ENCODE measurements around the gene RPTOR.
"Not testable (repeated sequence)": the region's sequence is repeated elsewhere in the genome, so short reads cannot be mapped to it uniquely, and the experiment has no call there.

Gene RPTOR

GRCh38 chr17:80737106-80738019 lies 192.7 kb downstream of the RPTOR start:
- intact Hi-C loops (cut with DNase I): no loop called here
- DNase-seq: peak in 1 of 10 donors; percentile 81

GRCh38 chr17:80738020-80738808 lies 193.6 kb downstream of the RPTOR start:
- DNase-seq: peak in 1 of 10 donors; percentile 67
- intact Hi-C loops (cut with DNase I): no loop called here

- peak in 1 of 10 donors; percentile 61 for DNase-seq
- intact Hi-C loops (cut with DNase I): no loop called here
Observed at GRCh38 chr17:80738987-80739730, 194.5 kb downstream of the RPTOR start.

- intact Hi-C loops (cut with DNase I): no loop called here
- DNase-seq: no peak
Observed at GRCh38 chr17:80740141-80740540, 195.5 kb downstream of the RPTOR start.

GRCh38 chr17:80742091-80742490 lies 197.5 kb downstream of the RPTOR start:
- intact Hi-C loops (cut with DNase I): no loop called here
- DNase-seq: peak in 1 of 10 donors; percentile 18

- peak in 1 of 10 donors; percentile 21 for DNase-seq
Observed at GRCh38 chr17:80742581-80743180, 198.0 kb downstream of the RPTOR start.

GRCh38 chr17:80743181-80743771 lies 198.6 kb downstream of the RPTOR start:
- DNase-seq: peak in 6 of 10 donors; percentile 30 to 90 (median 67)
- intact Hi-C loops (cut with DNase I): no loop called here

More at GRCh38 chr17:80742581-80743180, 198.0 kb downstream of the RPTOR start:
- intact Hi-C loops (cut with DNase I): no loop called here

GRCh38 chr17:80743973-80744372 lies 199.3 kb downstream of the RPTOR start:
- intact Hi-C loops (cut with DNase I); DNase-seq: not testable (repeated sequence)

- intact Hi-C loops (cut with DNase I): not testable (repeated sequence)
Observed at GRCh38 chr17:80744725-80745124, 200.1 kb downstream of the RPTOR start.

GRCh38 chr17:80745183-80745582 lies 200.5 kb downstream of the RPTOR start:
- peak in 1 of 10 donors; percentile 5 for DNase-seq
- intact Hi-C loops (cut with DNase I): no loop called here

More at GRCh38 chr17:80744725-80745124, 200.1 kb downstream of the RPTOR start:
- peak in 1 of 10 donors; percentile 37 for DNase-seq

GRCh38 chr17:80746262-80746935 lies 201.8 kb downstream of the RPTOR start:
- peak in 1 of 10 donors; percentile 89 for DNase-seq
- intact Hi-C loops (cut with DNase I): no loop called here

- DNase-seq: peak in 1 of 10 donors; percentile 72
- intact Hi-C loops (cut with DNase I): no loop called here
Observed at GRCh38 chr17:80747469-80747868, 202.8 kb downstream of the RPTOR start.

- peak in 1 of 10 donors; percentile 43 for DNase-seq
- intact Hi-C loops (cut with DNase I): no loop called here
Observed at GRCh38 chr17:80749611-80750010, 205.0 kb downstream of the RPTOR start.

- peak in 1 of 10 donors; percentile 52 for DNase-seq
- intact Hi-C loops (cut with DNase I): no loop called here
Observed at GRCh38 chr17:80750263-80750662, 205.6 kb downstream of the RPTOR start.

- DNase-seq: peak in 5 of 10 donors; percentile 41 to 91 (median 51)
Observed at GRCh38 chr17:80751070-80751945, 206.7 kb downstream of the RPTOR start.

GRCh38 chr17:80751946-80752581 lies 207.4 kb downstream of the RPTOR start:
- peak in 1 of 10 donors; percentile 81 for DNase-seq
- intact Hi-C loops (cut with DNase I): no loop called here

More at GRCh38 chr17:80751070-80751945, 206.7 kb downstream of the RPTOR start:
- intact Hi-C loops (cut with DNase I): no loop called here

- intact Hi-C loops (cut with DNase I): no loop called here
- peak in 2 of 10 donors; percentile 48 to 52 for DNase-seq
Observed at GRCh38 chr17:80753685-80754345, 209.2 kb downstream of the RPTOR start.

Measured in posterior cingulate gyrus (tissue), 11 donors.